Transverse colon (tissue), 4 donors: Measurements from ENCODE around the gene MSH2. TPM values are rescaled to one million over a fixed set of nuclear protein-coding genes. Genes with fewer than 3 reads are reported as not detected.
"Not testable (repeated sequence)": the region's sequence is repeated elsewhere in the genome, so short reads cannot be mapped to it uniquely, and the experiment has no call there.

Source experiments
- DNase-seq: peaks from one replicate; pipeline ENCODE4 v3.0.0-alpha.2; 2019
- H3K27ac ChIP-seq, 4 donors: fragments of 200-600 bp; sonication (generic); 2 replicates each; pipeline ENCODE4 v1.5.1; 2016 to 2018; ENCODE audit warnings: inconsistent platforms in 4 of 4
- H3K27me3 ChIP-seq: fragments of 200-600 bp; sonication (generic); 2 replicates; pipeline ENCODE4 v1.5.1; 2017; ENCODE audit warnings: inconsistent platforms
- H3K36me3 ChIP-seq, 4 donors: fragments of 200-600 bp; sonication (generic); 2 replicates each; pipeline ENCODE4 v1.5.1; 2017 to 2019; ENCODE audit warnings: inconsistent platforms in 4 of 4
- H3K4me1 ChIP-seq, 4 donors: fragments of 200-600 bp; sonication (generic); 2 replicates each; pipeline ENCODE4 v1.5.1; 2017 to 2020; ENCODE audit warnings: inconsistent platforms in 4 of 4
- H3K4me3 ChIP-seq, 4 donors: fragments of 200-600 bp; sonication (generic); 1 replicate in 1 of 4; 2 replicates in 3 of 4; pipeline versions ENCODE4 v1.5.1 to v1.6.1; 2017 to 2019; ENCODE audit warnings: inconsistent platforms in 4 of 4
- H3K9me3 ChIP-seq, 2 donors: fragments of 200-600 bp; sonication (generic); 2 replicates each; pipeline ENCODE4 v1.5.1; 2017 to 2019; ENCODE audit warnings: inconsistent platforms in 2 of 2
- EP300 ChIP-seq: sonication (generic); formaldehyde crosslinking; IDR thresholded peaks from one replicate; pipeline ENCODE4 v1.6.1; 2017; ENCODE audit warnings: antibody characterized with exemption, low read depth
- POLR2A ChIP-seq: fragments of 450-650 bp; IDR thresholded peaks from one replicate; pipeline ENCODE4 v1.6.1; 2016; ENCODE audit warnings: antibody characterized with exemption, mild to moderate bottlenecking, moderate library complexity
- POLR2AphosphoS5 ChIP-seq, 3 donors: sonication (generic); formaldehyde crosslinking; IDR thresholded peaks; one replicate each; pipeline ENCODE4 v1.6.1; 2016; ENCODE audit warnings: antibody characterized with exemption in 3 of 3
- WGBS, 2 donors: methylation state at CpG; one replicate each; pipeline ENCODE4 v1.1.5; 2018; ENCODE audit warnings: low coverage in 1 of 2; 5-methylcytosine and 5-hydroxymethylcytosine counted together
- in situ Hi-C, 4 donors: fragments of 200-750 bp; cut with MboI; loops; one replicate each; pipeline versions ENCODE4 v1.15.0 to v1.15.1; 2017; ENCODE audit warnings: low sequenced_read_pairs in 3 of 4, low pct_ligation_motif_present in 1 of 4, low pct_unique_long_range_greater_than_20kb in 1 of 4
- intact Hi-C: fragments of 100-400 bp; cut with DNase I; formaldehyde crosslinking; loops from one replicate; pipeline ENCODE4 v1.15.1; 2023; ENCODE audit warnings: low total_unique reads
- total RNA-seq, 4 donors: library from RNA; depleted of rRNA; stranded (reverse); fragments of >200 nt; gene quantifications; one replicate each; pipeline ENCODE4 v1.1.0, GENCODE V29; 2016
- TF ChIP-seq, protein P1 (sequence below), 5 experiments: fragments of 200-600 bp in 3 of 5; fragments of 450-650 bp in 2 of 5; sonication (generic) in 3 of 5; IDR thresholded peaks; 1 replicate in 2 of 5; 2 replicates in 3 of 5; pipeline ENCODE4 v1.5.1; 2016 to 2017; ENCODE audit warnings: antibody characterized with exemption in 5 of 5, inconsistent platforms in 3 of 5, mild to moderate bottlenecking in 2 of 5, moderate library complexity in 1 of 5

MSH2 gene
- total RNA-seq, 4 donors from 2014 or later, result 3.0 to 10.8 (median 5.0) TPM

DNA sequence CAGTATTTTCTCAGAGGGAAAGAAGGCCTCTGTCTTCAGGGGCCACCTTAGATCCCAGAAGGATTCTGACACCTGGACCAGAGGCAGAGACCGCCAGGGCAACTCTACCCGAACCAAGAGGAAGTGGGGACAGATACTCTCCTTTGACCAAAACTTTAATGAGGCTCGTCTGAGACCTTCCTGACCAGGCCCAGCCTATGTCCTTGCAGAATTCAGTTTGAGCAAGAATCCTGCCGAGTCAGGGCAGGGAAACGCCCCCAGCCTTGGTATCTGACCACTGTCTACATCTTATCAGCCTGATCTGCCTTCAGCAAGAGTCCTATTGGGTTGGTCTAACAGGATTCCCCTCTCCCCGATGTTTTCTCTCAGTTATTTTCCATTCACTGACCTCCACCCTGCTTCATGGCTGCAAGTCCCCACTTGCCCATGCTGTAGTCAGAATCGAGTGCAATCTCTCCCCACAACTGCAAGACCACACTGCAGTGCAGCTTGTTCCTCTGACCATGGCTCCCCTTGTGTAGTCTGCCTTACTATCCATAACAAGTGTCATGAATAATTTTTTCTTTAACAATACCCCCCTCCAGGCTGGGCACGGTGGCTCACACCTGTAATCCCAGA is 95.0 kb downstream of the MSH2 start:
- in situ Hi-C loops, result no loop called here
- Histone ChIP-seq H3K27ac (no peak overlapping the region), H3K9me3 (peaks cover 3 to 9% of the 10 kb centered on the region in 2 donors), H3K36me3 (no peaks in the 10 kb centered on the region), H3K27me3 (no peaks in the 10 kb centered on the region), H3K4me3 (no peak overlapping the region), H3K4me1 (no peaks in the 10 kb centered on the region)
- no peak for DNase-seq
- TF ChIP-seq POLR2A (no peak), POLR2AphosphoS5 (IDR thresholded peaks at IDR 0.05) (no peak), EP300 (no peak)
- TF ChIP-seq, protein P1, sequence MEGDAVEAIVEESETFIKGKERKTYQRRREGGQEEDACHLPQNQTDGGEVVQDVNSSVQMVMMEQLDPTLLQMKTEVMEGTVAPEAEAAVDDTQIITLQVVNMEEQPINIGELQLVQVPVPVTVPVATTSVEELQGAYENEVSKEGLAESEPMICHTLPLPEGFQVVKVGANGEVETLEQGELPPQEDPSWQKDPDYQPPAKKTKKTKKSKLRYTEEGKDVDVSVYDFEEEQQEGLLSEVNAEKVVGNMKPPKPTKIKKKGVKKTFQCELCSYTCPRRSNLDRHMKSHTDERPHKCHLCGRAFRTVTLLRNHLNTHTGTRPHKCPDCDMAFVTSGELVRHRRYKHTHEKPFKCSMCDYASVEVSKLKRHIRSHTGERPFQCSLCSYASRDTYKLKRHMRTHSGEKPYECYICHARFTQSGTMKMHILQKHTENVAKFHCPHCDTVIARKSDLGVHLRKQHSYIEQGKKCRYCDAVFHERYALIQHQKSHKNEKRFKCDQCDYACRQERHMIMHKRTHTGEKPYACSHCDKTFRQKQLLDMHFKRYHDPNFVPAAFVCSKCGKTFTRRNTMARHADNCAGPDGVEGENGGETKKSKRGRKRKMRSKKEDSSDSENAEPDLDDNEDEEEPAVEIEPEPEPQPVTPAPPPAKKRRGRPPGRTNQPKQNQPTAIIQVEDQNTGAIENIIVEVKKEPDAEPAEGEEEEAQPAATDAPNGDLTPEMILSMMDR (IDR thresholded peaks at IDR 0.05), result no peak
- WGBS, 2 donors, result 85 to 100% methylated on average over 4 to 8 of the region's 8 CpGs
- intact Hi-C loops, result no loop called here

DNA sequence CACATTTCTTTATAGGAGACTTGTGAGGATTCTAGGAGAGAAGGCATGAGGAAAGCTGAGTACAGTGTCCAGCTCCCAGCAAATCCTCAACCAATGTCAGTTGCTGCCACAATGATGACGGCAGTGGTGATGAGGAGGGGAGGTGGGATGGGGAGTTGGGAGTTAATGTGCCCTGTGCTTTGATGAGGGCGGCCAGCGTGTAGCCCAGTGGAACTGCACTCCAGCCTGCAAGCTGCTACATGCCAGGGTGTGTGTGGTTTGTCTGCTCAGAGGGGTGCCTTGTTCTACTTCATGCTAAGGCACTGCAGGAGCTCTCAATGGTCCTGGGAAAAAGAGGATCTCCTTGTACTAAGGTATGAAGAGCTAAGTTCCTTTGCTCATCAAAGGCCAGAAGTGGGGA is 96.1 kb downstream of the MSH2 start:
- Histone ChIP-seq H3K4me1 (no peaks in the 10 kb centered on the region), H3K27ac (no peak overlapping the region), H3K9me3 (peaks cover 3 to 9% of the 10 kb centered on the region in 2 donors), H3K27me3 (no peaks in the 10 kb centered on the region), H3K4me3 (no peak overlapping the region), H3K36me3 (no peaks in the 10 kb centered on the region)
- intact Hi-C loops, result no loop called here
- 98% methylated on average over 3 of the region's 3 CpGs; no CpG with 5 or more reads in 1 of the 2 donors for WGBS, 2 donors
- DNase-seq, result no peak
- TF ChIP-seq POLR2A (no peak), EP300 (no peak), POLR2AphosphoS5 (IDR thresholded peaks at IDR 0.05) (no peak)
- TF ChIP-seq, protein P1 (IDR thresholded peaks at IDR 0.05), result no peak
- in situ Hi-C loops, result no loop called here

DNA sequence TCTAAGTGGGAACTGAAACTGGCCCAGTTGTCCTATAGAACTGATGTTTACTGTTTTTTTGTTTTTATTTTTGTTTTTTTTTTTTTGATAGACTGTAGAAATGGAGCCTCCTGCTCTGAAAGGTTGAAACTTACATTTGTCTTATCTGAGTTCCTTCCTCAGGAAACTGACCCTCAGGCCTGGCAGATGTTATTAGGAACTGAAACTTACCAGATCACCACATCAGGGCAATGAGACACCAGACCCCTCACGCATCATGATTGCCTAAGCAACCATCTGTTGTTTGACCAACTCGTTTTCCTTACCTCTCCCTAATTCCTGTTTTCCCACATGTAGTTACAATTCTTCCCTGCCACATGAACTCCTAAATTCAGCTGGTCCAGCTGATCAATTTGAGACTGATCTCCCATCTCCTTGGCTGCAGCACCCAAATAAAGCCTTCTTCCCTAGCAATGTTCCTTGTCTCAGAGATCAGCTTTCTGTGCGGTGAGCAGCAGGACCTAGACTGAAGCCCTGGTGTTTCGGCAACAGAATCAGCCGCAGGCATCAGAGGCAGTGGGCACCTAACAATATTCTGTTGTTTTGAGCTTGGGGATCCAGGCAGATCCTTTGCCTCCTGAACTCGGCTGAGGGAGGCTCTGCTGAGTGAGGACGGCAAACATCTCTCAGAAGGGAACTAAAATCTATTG is 96.8 kb downstream of the MSH2 start:
- intact Hi-C loops, result no loop called here
- Histone ChIP-seq H3K27me3 (no peaks in the 10 kb centered on the region), H3K4me3 (no peak overlapping the region), H3K4me1 (no peaks in the 10 kb centered on the region), H3K27ac (no peak overlapping the region), H3K9me3 (peaks cover 3 to 9% of the 10 kb centered on the region in 2 donors), H3K36me3 (no peaks in the 10 kb centered on the region)
- TF ChIP-seq EP300, result no peak
- in situ Hi-C loops, result no loop called here
- no peak for DNase-seq
- WGBS, 2 donors, result 80 to 93% methylated on average over 4 to 7 of the region's 7 CpGs

DNA sequence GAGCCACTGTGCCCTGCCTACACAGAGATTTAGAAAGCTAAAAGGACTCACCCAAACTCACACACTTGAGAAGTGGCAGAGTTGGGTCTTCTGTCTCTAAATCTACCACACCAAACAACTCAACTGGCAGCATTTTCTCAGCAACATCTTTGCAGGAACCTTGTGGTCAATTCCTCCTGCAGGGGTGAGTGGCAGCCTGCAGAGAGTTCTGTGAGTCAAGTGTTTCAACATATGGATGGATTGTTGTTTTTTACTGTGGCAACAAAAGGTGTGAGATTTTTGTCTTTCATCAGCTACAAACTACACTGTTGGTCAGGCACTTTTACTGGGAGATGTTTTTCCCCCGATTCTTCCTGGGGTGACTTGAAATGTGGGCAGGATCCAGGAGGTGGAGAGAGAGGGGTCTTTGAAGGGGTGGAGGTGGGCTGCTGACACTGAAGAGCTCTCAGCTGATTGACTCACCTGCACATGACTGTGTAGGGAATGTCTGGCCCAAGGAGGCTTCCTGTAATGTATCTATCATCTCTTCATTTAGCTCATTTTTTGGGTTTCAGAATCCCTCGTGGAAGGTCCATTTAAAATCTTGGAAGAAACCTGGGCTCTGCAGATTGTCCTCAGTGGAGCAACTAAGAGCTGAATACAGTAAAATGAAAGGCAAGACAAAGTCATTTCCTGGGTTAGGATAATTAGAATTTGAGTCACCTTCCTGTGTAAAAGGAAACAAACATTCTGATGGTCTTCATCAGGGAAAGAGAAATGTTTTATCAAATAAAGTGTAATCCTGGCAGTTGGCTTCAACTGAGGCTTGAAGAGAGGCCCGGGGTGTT is 98.6 kb downstream of the MSH2 start:
- DNase-seq, result no peak
- no peaks in the 10 kb centered on the region for H3K4me1 ChIP-seq
- H3K27ac ChIP-seq, result no peak overlapping the region
- no peaks in the 10 kb centered on the region for H3K36me3 ChIP-seq
- H3K9me3 ChIP-seq, result peaks cover 3 to 9% of the 10 kb centered on the region in 2 donors
- WGBS, 2 donors, result 64 to 86% methylated on average over 1 to 3 of the region's 3 CpGs
- H3K4me3 ChIP-seq, result no peak overlapping the region
- intact Hi-C loops (no loop called here), in situ Hi-C loops (no loop called here)
- H3K27me3 ChIP-seq, result no peaks in the 10 kb centered on the region
- TF ChIP-seq POLR2AphosphoS5 (IDR thresholded peaks at IDR 0.05), result no peak
- TF ChIP-seq POLR2A, result no peak

DNA sequence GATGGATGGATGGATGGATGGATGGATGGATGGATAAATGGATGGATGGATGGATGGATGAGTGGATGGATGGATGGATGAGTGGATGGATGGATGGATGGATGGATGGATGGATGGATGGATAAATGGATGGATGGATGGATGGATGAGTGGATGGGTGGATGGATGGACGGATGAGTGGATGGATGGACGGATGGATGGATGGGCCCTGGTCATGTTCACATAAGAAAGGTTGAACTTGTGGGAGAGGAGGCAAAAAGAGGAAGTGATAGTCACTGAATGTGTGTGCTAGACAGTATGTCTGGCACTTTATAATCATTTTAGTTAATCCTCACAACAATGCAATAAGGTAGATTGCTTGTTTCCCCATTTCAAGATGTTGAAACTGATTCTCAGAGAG is 99.5 kb downstream of the MSH2 start:
- DNase-seq, intact Hi-C loops, H3K27me3 ChIP-seq, H3K4me3 ChIP-seq, H3K9me3 ChIP-seq, H3K27ac ChIP-seq, H3K4me1 ChIP-seq, H3K36me3 ChIP-seq, in situ Hi-C loops: not testable (repeated sequence)
- WGBS, 2 donors, result 84 to 86% methylated on average over 2 of the region's 2 CpGs
